ENCODE measurements around the gene NRG2.
A peak's percentile ranks its signal among the peaks of the same experiment; 100 is the strongest.

DNA sequence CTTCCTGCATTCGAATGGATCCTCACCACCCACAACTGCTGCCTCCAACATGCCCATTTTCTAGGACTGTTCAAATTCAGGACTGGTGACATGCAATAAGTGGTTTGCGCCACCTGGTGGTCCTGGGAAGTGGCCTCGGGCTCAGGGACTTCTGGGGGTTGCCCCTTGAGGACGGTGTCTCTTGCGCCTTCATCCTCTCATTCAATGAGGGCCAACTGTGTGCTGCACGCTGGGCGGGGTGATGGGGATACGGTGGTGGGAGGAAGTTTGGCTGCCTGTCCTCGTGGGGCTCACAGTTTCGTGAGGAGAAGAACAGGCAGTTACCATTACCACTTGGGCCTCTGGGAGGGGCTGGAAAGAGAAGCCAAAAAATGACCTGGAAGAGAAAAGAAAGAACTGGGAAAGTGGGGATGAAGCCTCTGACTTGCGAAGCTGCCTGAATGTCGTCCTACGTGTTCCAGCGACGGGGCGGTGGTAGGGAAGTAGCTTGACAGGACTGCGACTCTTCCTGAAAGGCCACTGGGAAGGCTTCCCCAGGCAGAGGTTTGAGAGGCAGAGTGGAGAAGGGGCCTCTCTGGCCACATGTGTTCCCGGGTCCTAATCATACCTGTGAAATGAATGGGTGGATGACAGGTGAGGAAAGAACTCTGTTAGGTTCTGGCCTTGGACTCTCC is 198.5 kb downstream of the NRG2 start:
- TF ChIP-seq, protein P1, sequence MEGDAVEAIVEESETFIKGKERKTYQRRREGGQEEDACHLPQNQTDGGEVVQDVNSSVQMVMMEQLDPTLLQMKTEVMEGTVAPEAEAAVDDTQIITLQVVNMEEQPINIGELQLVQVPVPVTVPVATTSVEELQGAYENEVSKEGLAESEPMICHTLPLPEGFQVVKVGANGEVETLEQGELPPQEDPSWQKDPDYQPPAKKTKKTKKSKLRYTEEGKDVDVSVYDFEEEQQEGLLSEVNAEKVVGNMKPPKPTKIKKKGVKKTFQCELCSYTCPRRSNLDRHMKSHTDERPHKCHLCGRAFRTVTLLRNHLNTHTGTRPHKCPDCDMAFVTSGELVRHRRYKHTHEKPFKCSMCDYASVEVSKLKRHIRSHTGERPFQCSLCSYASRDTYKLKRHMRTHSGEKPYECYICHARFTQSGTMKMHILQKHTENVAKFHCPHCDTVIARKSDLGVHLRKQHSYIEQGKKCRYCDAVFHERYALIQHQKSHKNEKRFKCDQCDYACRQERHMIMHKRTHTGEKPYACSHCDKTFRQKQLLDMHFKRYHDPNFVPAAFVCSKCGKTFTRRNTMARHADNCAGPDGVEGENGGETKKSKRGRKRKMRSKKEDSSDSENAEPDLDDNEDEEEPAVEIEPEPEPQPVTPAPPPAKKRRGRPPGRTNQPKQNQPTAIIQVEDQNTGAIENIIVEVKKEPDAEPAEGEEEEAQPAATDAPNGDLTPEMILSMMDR (IDR thresholded peaks at IDR 0.05): peak; percentile 36 to 75 (median 67)
- TF ChIP-seq POLR2A (IDR thresholded peaks at IDR 0.05): no peak

Data from body of pancreas (tissue), 4 donors.